ENCODE data around the gene NCOA3. TPM values are rescaled to one million over a fixed set of nuclear protein-coding genes. Genes with fewer than 3 reads are reported as not detected.

Gene NCOA3
- total RNA-seq, 2 experiments from 2014 or later = 59.9 to 65.4 TPM

DNA sequence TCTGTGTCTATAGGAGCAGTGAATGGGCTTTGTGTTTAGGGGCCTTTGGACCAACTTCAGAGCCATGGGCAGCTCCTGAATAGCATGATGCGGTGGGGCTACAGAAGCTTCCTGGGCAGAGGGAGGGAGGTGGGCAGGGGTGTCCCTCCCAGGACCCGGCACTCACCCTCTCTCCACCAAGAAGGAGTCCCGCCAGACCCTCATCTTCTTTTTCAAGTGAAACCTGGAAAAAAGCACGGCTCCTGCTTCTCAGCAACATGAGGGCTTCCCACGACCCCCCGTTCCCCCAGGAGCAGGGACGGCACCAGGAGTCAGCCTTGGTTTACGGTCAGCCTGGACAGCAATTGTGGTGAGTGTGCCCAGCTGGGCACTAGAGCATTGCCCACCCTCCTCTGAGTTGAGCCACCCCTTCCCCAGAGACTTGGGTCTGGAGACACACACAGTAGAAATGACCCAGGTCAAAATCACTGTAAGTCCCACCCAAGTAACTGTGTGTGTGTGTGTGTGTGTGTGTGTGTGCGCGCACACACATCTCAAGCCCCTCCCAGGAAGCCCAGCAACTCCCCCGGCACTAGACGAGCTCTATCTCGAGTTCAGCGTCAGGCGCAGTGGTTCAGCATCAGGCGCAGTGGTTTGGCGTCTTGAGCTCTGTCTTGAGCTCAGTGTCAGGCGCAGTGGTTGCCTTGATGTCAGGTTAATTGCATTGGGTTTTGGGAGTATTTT is 175.4 kb downstream of the NCOA3 start:
- intact Hi-C loops (cut with DNase I, micrococcal nuclease) = loop anchor here in 1 of 2 experiments (5.0 kb wide), 1 partner anchor 50 kb away; no protein-coding TSS in a partner anchor
- ATAC-seq (ENCODE audit: poor library complexity) = no peak

DNA sequence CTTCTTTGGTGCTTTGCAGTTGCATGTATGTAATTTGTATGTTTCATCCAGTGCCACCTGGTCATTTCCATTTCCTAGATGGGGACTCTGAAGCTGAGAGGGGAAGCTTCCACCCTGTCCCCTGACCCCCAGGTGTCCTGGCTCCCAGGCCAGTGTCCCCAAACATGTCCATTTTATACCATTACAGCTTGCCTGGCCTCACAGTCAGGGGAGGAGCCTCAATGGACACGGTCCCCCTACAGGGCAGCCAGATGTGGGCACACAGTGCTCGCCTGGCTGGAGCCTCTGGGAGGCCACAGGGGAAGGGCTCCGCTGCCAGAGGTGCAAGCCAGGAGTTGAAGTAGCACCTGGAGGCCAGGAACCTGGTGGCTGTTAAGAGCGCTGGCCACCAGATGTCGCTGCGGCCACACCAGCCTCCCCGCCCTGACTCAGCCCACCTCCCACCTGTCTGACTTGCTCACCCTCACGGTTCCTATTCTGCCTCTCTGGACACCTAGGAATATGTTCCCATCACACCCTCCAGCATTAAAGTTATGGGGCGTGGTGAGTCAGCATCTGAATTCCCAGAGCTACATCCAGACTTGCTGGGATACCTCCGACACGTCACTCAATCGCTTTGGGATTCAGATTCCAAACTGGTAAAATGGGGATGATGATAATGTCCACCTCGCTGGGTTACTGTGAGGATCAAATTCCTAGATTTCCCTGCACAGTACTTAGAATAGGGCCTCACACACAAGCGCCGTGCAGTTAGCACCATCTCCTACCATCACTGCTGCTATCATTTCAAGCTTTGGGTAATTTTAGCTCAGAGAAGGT is 176.2 kb downstream of the NCOA3 start:
- Mint-ChIP-seq H3K4me1 (ENCODE audit: low read depth) (peaks cover 6% of the 10 kb centered on the region), H3K36me3 (ENCODE audit: low read depth) (no peaks in the 10 kb centered on the region), H3K9me3 (no peaks in the 10 kb centered on the region), H3K27me3 (no peaks in the 10 kb centered on the region), H3K27ac (no peak overlapping the region), H3K4me3 (no peak overlapping the region)
- peak; percentile 65 for ATAC-seq (ENCODE audit: poor library complexity)
- H3K4me1 ChIP-seq (ENCODE audit: insufficient read depth, low read length) = peaks cover 6% of the 10 kb centered on the region
- H3K4me3 ChIP-seq (ENCODE audit: low read length) = no peak overlapping the region
- H3K27ac ChIP-seq (ENCODE audit: low read depth in 1 of 2, low read length in 2 of 2) = no peak overlapping the region
- no peaks in the 10 kb centered on the region for H3K36me3 ChIP-seq (ENCODE audit: insufficient read depth, low read length)
- no peaks in the 10 kb centered on the region for H3K27me3 ChIP-seq (ENCODE audit: control insufficient read depth in 1 of 2, insufficient read depth in 2 of 2, low read length in 2 of 2)
- ChIA-PET CTCF (interaction anchor here (1.3 to 3.4 kb wide), 2 partner anchors 943 to 944 kb away, joined by 4 to 22 read pairs; no protein-coding TSS in a partner anchor), POLR2A (interaction anchor here (1.4 kb wide), 1 partner anchor 943 kb away, joined by 3 read pairs; no protein-coding TSS in a partner anchor)
- peak in 13 of 14 experiments; percentile 36 to 73 (median 47) for DNase-seq
- intact Hi-C loops (cut with DNase I, micrococcal nuclease) = loop anchor here (1.0 to 5.0 kb wide), 2 partner anchors 49 to 943 kb away; no protein-coding TSS in a partner anchor
- TF ChIP-seq, protein P1, sequence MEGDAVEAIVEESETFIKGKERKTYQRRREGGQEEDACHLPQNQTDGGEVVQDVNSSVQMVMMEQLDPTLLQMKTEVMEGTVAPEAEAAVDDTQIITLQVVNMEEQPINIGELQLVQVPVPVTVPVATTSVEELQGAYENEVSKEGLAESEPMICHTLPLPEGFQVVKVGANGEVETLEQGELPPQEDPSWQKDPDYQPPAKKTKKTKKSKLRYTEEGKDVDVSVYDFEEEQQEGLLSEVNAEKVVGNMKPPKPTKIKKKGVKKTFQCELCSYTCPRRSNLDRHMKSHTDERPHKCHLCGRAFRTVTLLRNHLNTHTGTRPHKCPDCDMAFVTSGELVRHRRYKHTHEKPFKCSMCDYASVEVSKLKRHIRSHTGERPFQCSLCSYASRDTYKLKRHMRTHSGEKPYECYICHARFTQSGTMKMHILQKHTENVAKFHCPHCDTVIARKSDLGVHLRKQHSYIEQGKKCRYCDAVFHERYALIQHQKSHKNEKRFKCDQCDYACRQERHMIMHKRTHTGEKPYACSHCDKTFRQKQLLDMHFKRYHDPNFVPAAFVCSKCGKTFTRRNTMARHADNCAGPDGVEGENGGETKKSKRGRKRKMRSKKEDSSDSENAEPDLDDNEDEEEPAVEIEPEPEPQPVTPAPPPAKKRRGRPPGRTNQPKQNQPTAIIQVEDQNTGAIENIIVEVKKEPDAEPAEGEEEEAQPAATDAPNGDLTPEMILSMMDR (IDR thresholded peaks at IDR 0.05) = peak; percentile 72
- no peaks in the 10 kb centered on the region for H3K9me3 ChIP-seq (ENCODE audit: control insufficient read depth in 1 of 2, insufficient read depth in 1 of 2, low read length in 2 of 2)

More for the DNA sequence above, 175.4 kb downstream of the NCOA3 start:
- Histone ChIP-seq H3K9me3 (ENCODE audit: control insufficient read depth in 1 of 2, insufficient read depth in 1 of 2, low read length in 2 of 2) (no peaks in the 10 kb centered on the region), H3K4me3 (ENCODE audit: low read length) (no peak overlapping the region), H3K27ac (ENCODE audit: low read depth in 1 of 2, low read length in 2 of 2) (no peak overlapping the region), H3K27me3 (ENCODE audit: control insufficient read depth in 1 of 2, insufficient read depth in 2 of 2, low read length in 2 of 2) (no peaks in the 10 kb centered on the region), H3K4me1 (ENCODE audit: insufficient read depth, low read length) (peaks cover 6% of the 10 kb centered on the region), H3K36me3 (ENCODE audit: insufficient read depth, low read length) (no peaks in the 10 kb centered on the region)
- DNase-seq = peak in 1 of 14 experiments; percentile 10
- TF ChIP-seq, protein P1 (IDR thresholded peaks at IDR 0.05) = no peak
- H3K4me1 Mint-ChIP-seq (ENCODE audit: low read depth) = peaks cover 6% of the 10 kb centered on the region
- no peak overlapping the region for H3K4me3 Mint-ChIP-seq
- POLR2A ChIA-PET = no interaction called here
- CTCF ChIA-PET = interaction anchor here (0.5 to 3.4 kb wide), 2 partner anchors 42 to 944 kb away, joined by 3 to 22 read pairs; no protein-coding TSS in a partner anchor
- no peaks in the 10 kb centered on the region for H3K9me3 Mint-ChIP-seq
- H3K27me3 Mint-ChIP-seq = no peaks in the 10 kb centered on the region
- H3K27ac Mint-ChIP-seq = no peak overlapping the region
- H3K36me3 Mint-ChIP-seq (ENCODE audit: low read depth) = no peaks in the 10 kb centered on the region

DNA sequence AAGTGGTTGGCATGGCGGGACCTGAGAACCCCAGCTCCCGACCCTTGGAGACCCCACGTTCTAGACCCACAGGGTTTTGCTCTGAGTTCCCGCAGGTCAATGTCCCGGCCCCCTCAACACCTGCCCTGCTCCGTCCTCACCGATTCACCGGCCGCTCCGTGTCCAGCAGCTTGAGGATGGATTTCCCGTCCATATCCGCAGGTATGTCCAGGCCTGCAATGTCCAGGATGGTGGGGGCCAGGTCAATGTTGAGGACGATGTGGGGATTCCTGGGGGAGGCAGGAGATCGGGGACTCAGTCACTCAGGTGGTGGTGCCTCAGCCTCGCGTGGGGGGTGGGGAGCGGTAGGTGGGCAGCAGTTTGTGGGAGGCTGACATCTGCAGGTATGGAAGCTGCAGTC is 176.8 kb downstream of the NCOA3 start:
- ATAC-seq (ENCODE audit: poor library complexity) = no peak
- Histone ChIP-seq H3K27me3 (ENCODE audit: control insufficient read depth in 1 of 2, insufficient read depth in 2 of 2, low read length in 2 of 2) (no peaks in the 10 kb centered on the region), H3K27ac (ENCODE audit: low read depth in 1 of 2, low read length in 2 of 2) (no peak overlapping the region), H3K4me3 (ENCODE audit: low read length) (no peak overlapping the region), H3K4me1 (ENCODE audit: insufficient read depth, low read length) (peaks cover 6% of the 10 kb centered on the region), H3K9me3 (ENCODE audit: control insufficient read depth in 1 of 2, insufficient read depth in 1 of 2, low read length in 2 of 2) (no peaks in the 10 kb centered on the region), H3K36me3 (ENCODE audit: insufficient read depth, low read length) (no peaks in the 10 kb centered on the region)
- ChIA-PET POLR2A (interaction anchor here (1.4 kb wide), 1 partner anchor 942 kb away, joined by 3 read pairs; no protein-coding TSS in a partner anchor), CTCF (interaction anchor here (1.3 to 3.4 kb wide), 2 partner anchors 942 to 944 kb away, joined by 4 to 22 read pairs; no protein-coding TSS in a partner anchor)
- Mint-ChIP-seq H3K9me3 (no peaks in the 10 kb centered on the region), H3K4me3 (no peak overlapping the region), H3K27me3 (no peaks in the 10 kb centered on the region), H3K36me3 (ENCODE audit: low read depth) (no peaks in the 10 kb centered on the region), H3K4me1 (ENCODE audit: low read depth) (peaks cover 6% of the 10 kb centered on the region), H3K27ac (no peak overlapping the region)
- TF ChIP-seq, protein P1 (IDR thresholded peaks at IDR 0.05) = no peak
- intact Hi-C loops (cut with DNase I, micrococcal nuclease) = loop anchor here (1.0 to 5.0 kb wide), 2 partner anchors 49 to 943 kb away; no protein-coding TSS in a partner anchor
- DNase-seq = no peak

Measured in CD4-positive, alpha-beta T cell (primary cell).